K562 (cell line): ENCODE data around the gene ALPK1.

ENCODE experiments used
- BACH1 ChIP-seq: fragments of 200-800 bp; sonication (Bioruptor generic); IDR thresholded peaks from 2 replicates; pipeline ENCODE4 v1.6.1; 2016; ENCODE audit warnings: missing genetic modification characterization, missing compliant biosample characterization
- POLR2AphosphoS5 ChIP-seq: IDR thresholded peaks from 2 replicates; pipeline ENCODE4 v1.6.1; 2011; ENCODE audit warnings: mild to moderate bottlenecking, low read depth, low read length, moderate library complexity; ENCODE audit not compliant: control insufficient read depth, insufficient read depth
- SAP30 ChIP-seq: fragments of 200-600 bp; sonication (generic); IDR thresholded peaks from 2 replicates; pipeline ENCODE4 v1.6.1; 2012; ENCODE audit warnings: borderline replicate concordance, low read depth, mild to moderate bottlenecking, moderate library complexity, low read length, control low read depth, inconsistent platforms; ENCODE audit not compliant: insufficient read depth, poor library complexity, severe bottlenecking
- TF ChIP-seq, protein P1 (sequence below): sonication (generic); formaldehyde crosslinking; IDR thresholded peaks from 2 replicates; pipeline ENCODE4 v1.8.0; 2022; ENCODE audit warnings: mild to moderate bottlenecking, missing genetic modification reagents, borderline replicate concordance

DNA sequence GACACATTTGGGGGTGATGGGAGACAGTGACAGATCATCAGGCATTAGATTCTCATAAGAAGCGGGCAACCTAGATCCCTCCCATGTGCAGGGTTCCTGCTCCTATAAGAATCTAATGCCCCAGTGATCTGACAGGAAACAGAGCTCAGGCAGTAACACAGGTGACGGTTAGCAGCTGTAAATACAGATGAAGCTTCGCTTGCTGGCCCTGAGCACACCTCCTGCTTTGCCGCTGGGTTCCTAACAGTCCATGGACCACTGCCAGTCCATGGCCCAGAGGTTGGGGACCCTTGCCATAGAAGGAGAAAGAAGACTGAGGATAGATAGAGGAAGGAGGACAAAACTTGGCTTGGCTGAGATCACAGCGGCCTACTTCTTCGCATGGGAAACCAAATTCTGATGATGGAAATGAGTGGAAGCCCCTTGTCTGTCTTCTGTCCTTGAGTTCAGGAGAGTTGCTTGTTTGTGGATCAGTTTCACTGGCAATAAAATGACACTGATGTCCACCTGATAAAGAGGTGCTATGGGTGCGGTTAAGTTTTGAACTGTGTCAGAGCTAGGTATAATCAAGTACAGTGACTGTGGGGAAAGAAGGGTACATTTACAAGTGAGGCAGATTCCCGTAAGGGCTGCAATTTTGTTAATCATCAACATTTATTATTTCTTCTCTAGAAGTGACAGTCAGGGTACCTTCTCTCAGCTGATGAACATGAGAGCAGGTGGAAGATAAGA, 9.7 kb upstream of the ALPK1 start:
- TF ChIP-seq POLR2AphosphoS5 (no peak), SAP30 (no peak), BACH1 (tag) (no peak)
- TF ChIP-seq, protein P1, sequence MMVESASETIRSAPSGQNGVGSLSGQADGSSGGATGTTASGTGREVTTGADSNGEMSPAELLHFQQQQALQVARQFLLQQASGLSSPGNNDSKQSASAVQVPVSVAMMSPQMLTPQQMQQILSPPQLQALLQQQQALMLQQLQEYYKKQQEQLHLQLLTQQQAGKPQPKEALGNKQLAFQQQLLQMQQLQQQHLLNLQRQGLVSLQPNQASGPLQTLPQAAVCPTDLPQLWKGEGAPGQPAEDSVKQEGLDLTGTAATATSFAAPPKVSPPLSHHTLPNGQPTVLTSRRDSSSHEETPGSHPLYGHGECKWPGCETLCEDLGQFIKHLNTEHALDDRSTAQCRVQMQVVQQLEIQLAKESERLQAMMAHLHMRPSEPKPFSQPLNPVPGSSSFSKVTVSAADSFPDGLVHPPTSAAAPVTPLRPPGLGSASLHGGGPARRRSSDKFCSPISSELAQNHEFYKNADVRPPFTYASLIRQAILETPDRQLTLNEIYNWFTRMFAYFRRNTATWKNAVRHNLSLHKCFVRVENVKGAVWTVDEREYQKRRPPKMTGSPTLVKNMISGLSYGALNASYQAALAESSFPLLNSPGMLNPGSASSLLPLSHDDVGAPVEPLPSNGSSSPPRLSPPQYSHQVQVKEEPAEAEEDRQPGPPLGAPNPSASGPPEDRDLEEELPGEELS (CRISPR knock-in tag), result no peak
